Heart right ventricle (tissue), 16 donors: Measurements from ENCODE around the gene CLMP. TPM values are rescaled to one million over a fixed set of nuclear protein-coding genes. Genes with fewer than 3 reads are reported as not detected.

ENCODE experiments used
- ATAC-seq, 8 donors: fragments of 200-7000 bp; cut with Tn5 transposase; one replicate each; pipeline ENCODE4 v1.9.1; 2020; ENCODE audit warnings: mild to moderate bottlenecking in 8 of 8, moderate library complexity in 8 of 8, moderate number of reproducible peaks in 1 of 8
- DNase-seq, 2 donors: peaks; one replicate each; pipeline ENCODE4 v3.0.0-alpha.2; 2020
- H3K27ac ChIP-seq, 10 donors: fragments of 200-600 bp; sonication (generic) in 2 of 10; one replicate each; pipeline versions ENCODE4 v1.5.0 to v1.8.0; 2020 to 2022; ENCODE audit warnings: mild to moderate bottlenecking in 3 of 10
- H3K27me3 ChIP-seq, 7 donors: fragments of 200-600 bp; one replicate each; pipeline ENCODE4 v1.8.0; 2021 to 2022; ENCODE audit warnings: mild to moderate bottlenecking in 2 of 7
- H3K36me3 ChIP-seq, 9 donors: fragments of 200-600 bp; sonication (generic) in 1 of 9; one replicate each; pipeline versions ENCODE4 v1.5.0 to v1.8.0; 2020 to 2022; ENCODE audit warnings: mild to moderate bottlenecking in 2 of 9
- H3K4me1 ChIP-seq, 9 donors: fragments of 200-600 bp; sonication (generic) in 1 of 9; one replicate each; pipeline versions ENCODE4 v1.5.0 to v1.8.0; 2020 to 2022; ENCODE audit warnings: mild to moderate bottlenecking in 4 of 9
- H3K4me3 ChIP-seq, 10 donors: fragments of 200-600 bp; sonication (generic) in 2 of 10; one replicate each; pipeline versions ENCODE4 v1.5.0 to v1.8.0; 2020 to 2022; ENCODE audit warnings: mild to moderate bottlenecking in 7 of 10, moderate library complexity in 2 of 10
- H3K9me3 ChIP-seq, 11 donors: fragments of 200-600 bp in 10 of 11; sonication (generic) in 2 of 11; one replicate each; pipeline versions ENCODE4 v1.5.0 to v1.8.0; 2013 to 2022; ENCODE audit warnings: mild to moderate bottlenecking in 2 of 11, control low read depth in 1 of 11, moderate library complexity in 1 of 11
- WGBS, 2 donors: extraction: QIAGEN DNeasy Blood & Tissue Kit; methylation state at CpG; one replicate each; pipeline ENCODE4 v1.1.7; 2013; ENCODE audit warnings: inconsistent platforms in 1 of 2; 5-methylcytosine and 5-hydroxymethylcytosine counted together
- intact Hi-C, 10 donors: fragments of 100-400 bp; cut with DNase I; formaldehyde crosslinking; loops; one replicate each; pipeline versions ENCODE4 v1.11.1 to v1.14.2; 2022
- polyA plus RNA-seq, 2 donors: library from polyadenylated mRNA; stranded (reverse); fragments of 200-250 nt; gene quantifications; one replicate each; pipeline ENCODE4 v1.2.3, GENCODE V29; 2013
- total RNA-seq, 10 donors: library from RNA; stranded (reverse); fragmentation: NEBNext Ultra II Directional in 3 of 10; extraction: Animal tissue kit (Norgen Biotek cat#: 25700) in 3 of 10; gene quantifications; one replicate each; pipeline versions ENCODE4 v1.2.1 to v1.2.4, GENCODE V29; 2021 to 2023
- TF ChIP-seq, protein P1 (sequence below), 9 donors: fragments of 200-600 bp; sonication (generic) in 2 of 9; IDR thresholded peaks; one replicate each; pipeline versions ENCODE4 v1.5.0 to v1.8.0; 2021 to 2022; ENCODE audit warnings: antibody characterized with exemption in 9 of 9, mild to moderate bottlenecking in 5 of 9, moderate library complexity in 1 of 9
- donor health status: Arrhythmogenic right ventricular cardiomyopathy.
- donor health status: ischemic (EF 13 %, LVEDD 7.1; RV severe dilation, severe dysfunction).
- donor health status: healthy with polysubstance abuse.
- donor health status: DM: no; HTN: yes; CAD: no.
- donor health status: DM: no; HTN: no; CAD: no.
- donor health status: ischemic (EF 25% LVEDD 6.9; RV normal size, moderate dysfunction).
- donor health status: ischemic (EF 25% LVEDD 5.7; RV mildly dilated, moderate dysfunction).
- donor health status: healthy.
- donor health status: DM: yes; HTN: yes; CAD: no.
- donor health status: Ischemic cardiomyopathy.
- donor health status: ischemic (EF 35%, LVEDD 5.7; RV mildly dilated, moderate dysfunction).
- donor health status: nonischemic (EF 11% LVEDD 7.7; RV severe dilation, severe dysfunction).
- donor health status: DM: yes; HTN: yes; CAD: no.
- donor health status: PGD.
- donor health status: ischemic (EF 29% LVEDD 5.4; RV normal size, mild dysfunction).
- donor health status: nonischemic (EF 23%, LVEDD 6.1; RV moderate dilation, normal function).

CLMP gene
- total and polyA plus RNA-seq, 12 donors = 1.9 to 16.9 (median 5.2) TPM

DNA sequence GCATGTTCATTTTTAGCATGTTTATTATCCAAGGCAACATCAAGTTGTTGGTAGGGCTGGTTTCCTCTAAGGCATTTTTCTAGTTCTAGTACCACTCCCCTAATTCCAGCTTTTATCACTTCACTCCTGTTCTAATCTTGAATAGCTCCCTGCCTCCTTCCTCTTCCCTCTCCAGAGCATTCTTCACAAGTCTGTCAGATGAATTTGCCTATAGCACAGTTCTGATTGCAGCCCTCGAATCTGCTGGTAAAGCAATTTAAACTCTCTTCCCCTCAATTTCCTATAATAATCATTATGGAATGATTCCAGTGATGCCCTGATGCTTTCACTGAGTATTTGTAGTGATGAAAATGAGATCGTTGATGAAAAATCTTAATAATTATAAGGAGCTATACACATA lies 43.3 kb downstream of the CLMP start:
- Histone ChIP-seq H3K4me3 (no peak overlapping the region), H3K36me3 (no peaks in the 10 kb centered on the region), H3K4me1 (peaks cover 0 to 3% (median 0%) of the 10 kb centered on the region in 9 donors), H3K9me3 (peaks cover 0 to 6% (median 0%) of the 10 kb centered on the region in 11 donors), H3K27me3 (peaks cover 0 to 24% (median 6%) of the 10 kb centered on the region in 7 donors), H3K27ac (no peak overlapping the region)
- ATAC-seq (no peak), DNase-seq (no peak)
- TF ChIP-seq, protein P1, sequence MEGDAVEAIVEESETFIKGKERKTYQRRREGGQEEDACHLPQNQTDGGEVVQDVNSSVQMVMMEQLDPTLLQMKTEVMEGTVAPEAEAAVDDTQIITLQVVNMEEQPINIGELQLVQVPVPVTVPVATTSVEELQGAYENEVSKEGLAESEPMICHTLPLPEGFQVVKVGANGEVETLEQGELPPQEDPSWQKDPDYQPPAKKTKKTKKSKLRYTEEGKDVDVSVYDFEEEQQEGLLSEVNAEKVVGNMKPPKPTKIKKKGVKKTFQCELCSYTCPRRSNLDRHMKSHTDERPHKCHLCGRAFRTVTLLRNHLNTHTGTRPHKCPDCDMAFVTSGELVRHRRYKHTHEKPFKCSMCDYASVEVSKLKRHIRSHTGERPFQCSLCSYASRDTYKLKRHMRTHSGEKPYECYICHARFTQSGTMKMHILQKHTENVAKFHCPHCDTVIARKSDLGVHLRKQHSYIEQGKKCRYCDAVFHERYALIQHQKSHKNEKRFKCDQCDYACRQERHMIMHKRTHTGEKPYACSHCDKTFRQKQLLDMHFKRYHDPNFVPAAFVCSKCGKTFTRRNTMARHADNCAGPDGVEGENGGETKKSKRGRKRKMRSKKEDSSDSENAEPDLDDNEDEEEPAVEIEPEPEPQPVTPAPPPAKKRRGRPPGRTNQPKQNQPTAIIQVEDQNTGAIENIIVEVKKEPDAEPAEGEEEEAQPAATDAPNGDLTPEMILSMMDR (IDR thresholded peaks at IDR 0.05) = no peak
- 50 to 53% methylated on average over 2 of the region's 2 CpGs for WGBS, 2 donors
- intact Hi-C loops = no loop called here

DNA sequence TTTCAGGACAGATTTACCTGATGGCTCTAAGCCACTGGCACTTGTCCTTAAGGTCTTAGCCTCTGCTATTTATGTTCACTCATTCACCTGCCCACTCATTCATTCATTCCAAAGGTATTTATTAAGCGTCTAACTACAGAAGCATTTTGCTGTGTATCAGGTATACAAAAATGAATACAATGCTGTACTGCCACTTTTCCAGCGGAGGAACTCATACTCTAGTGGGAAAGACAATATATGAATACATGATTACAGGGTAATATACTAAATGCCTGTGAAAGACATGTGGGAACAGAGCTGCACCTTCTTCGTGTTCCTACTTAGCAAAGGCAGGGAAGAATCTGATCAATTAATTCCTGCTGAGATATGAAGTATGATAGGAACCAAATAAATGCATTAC lies 43.7 kb downstream of the CLMP start:
- WGBS, 2 donors = 87 to 90% methylated on average over 3 of the region's 3 CpGs
- H3K9me3 ChIP-seq = peaks cover 0 to 6% (median 0%) of the 10 kb centered on the region in 11 donors
- peaks cover 0 to 25% (median 6%) of the 10 kb centered on the region in 7 donors for H3K27me3 ChIP-seq
- DNase-seq (no peak), ATAC-seq (no peak)
- H3K4me1 ChIP-seq = peaks cover 0 to 3% (median 0%) of the 10 kb centered on the region in 9 donors
- intact Hi-C loops = no loop called here
- H3K27ac ChIP-seq = no peak overlapping the region
- H3K4me3 ChIP-seq = no peak overlapping the region
- no peaks in the 10 kb centered on the region for H3K36me3 ChIP-seq
- TF ChIP-seq, protein P1 (IDR thresholded peaks at IDR 0.05) = no peak

DNA sequence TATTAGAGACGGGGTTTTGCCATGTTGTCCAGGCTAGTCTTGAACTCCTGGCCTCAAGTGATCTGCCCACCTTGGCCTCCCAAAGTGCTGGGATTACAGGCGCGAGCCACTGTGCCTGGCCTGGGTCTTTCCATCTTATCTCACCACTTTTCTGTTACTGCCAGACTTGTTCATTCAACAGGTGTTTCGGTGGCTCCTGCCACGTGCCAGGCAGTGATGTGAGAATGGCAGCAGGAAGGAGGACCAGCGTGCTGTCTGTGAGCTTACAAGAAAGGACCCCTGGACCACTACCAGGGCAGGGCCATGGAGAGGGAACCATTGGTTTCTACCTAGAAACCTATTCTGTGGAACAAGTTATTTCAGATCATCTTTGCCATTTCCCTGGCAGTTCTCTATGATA lies 44.2 kb downstream of the CLMP start:
- Histone ChIP-seq H3K4me3 (no peak overlapping the region), H3K27me3 (peaks cover 0 to 25% (median 5%) of the 10 kb centered on the region in 7 donors), H3K4me1 (peaks cover 0 to 3% (median 0%) of the 10 kb centered on the region in 9 donors), H3K9me3 (peaks cover 0 to 4% (median 0%) of the 10 kb centered on the region in 11 donors), H3K36me3 (no peaks in the 10 kb centered on the region), H3K27ac (no peak overlapping the region)
- no peak for DNase-seq
- 93 to 97% methylated on average over 6 of the region's 6 CpGs for WGBS, 2 donors
- TF ChIP-seq, protein P1 (IDR thresholded peaks at IDR 0.05) = no peak
- no peak for ATAC-seq
- intact Hi-C loops = no loop called here

DNA sequence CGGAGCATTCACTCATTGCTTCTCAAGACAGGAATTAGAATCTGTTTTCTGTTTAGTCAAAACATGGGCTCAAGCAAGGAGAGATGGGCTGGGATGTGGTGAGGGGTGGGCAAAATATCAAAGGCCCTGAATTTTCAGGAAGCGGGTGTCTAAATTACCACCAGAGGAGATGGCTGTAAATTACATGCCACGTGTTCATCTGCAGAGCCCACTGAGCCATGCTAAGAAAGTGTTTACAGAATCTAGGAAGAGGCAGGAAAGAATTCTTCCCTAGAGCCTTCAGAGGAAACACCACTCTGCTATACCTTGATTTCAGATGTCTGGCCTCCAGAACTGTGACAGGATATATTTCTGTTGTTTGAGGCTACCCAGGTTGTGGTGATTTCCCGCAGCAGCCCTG lies 46.1 kb downstream of the CLMP start:
- intact Hi-C loops = no loop called here
- Histone ChIP-seq H3K9me3 (no peaks in the 10 kb centered on the region), H3K36me3 (no peaks in the 10 kb centered on the region), H3K27ac (no peak overlapping the region), H3K27me3 (peaks cover 0 to 32% (median under 1%) of the 10 kb centered on the region in 7 donors), H3K4me1 (peaks cover 0 to 13% (median 6%) of the 10 kb centered on the region in 9 donors), H3K4me3 (no peak overlapping the region)
- TF ChIP-seq, protein P1 (IDR thresholded peaks at IDR 0.05) = no peak
- DNase-seq = no peak
- WGBS, 2 donors = 86 to 87% methylated on average over 4 of the region's 4 CpGs
- no peak for ATAC-seq
